BLaER1 (cell line): Measurements from ENCODE around the gene FAM229A.
"Not testable (repeated sequence)": the region's sequence is repeated elsewhere in the genome, so short reads cannot be mapped to it uniquely, and the experiment has no call there.

ENCODE experiments used
- H3K27ac ChIP-seq: shearing (Covaris generic); formaldehyde crosslinking; 2 replicates; pipeline ENCODE4 v1.8.1; 2022
- H3K27me3 ChIP-seq: shearing (Covaris generic); formaldehyde crosslinking; 2 replicates; pipeline ENCODE4 v1.8.1; 2022
- H3K36me3 ChIP-seq: shearing (Covaris generic); formaldehyde crosslinking; 2 replicates; pipeline ENCODE4 v1.8.1; 2022
- H3K4me1 ChIP-seq: shearing (Covaris generic); formaldehyde crosslinking; 2 replicates; pipeline ENCODE4 v1.8.1; 2022
- H3K4me2 ChIP-seq: shearing (Covaris generic); formaldehyde crosslinking; 2 replicates; pipeline ENCODE4 v1.8.1; 2022
- H3K4me3 ChIP-seq: shearing (Covaris generic); formaldehyde crosslinking; 2 replicates; pipeline ENCODE4 v1.8.1; 2022
- H3K9ac ChIP-seq: shearing (Covaris generic); formaldehyde crosslinking; 2 replicates; pipeline ENCODE4 v1.8.1; 2022
- H3K9me3 ChIP-seq: shearing (Covaris generic); formaldehyde crosslinking; 2 replicates; pipeline ENCODE4 v1.8.1; 2022
- H4K20me1 ChIP-seq: shearing (Covaris generic); formaldehyde crosslinking; 2 replicates; pipeline ENCODE4 v1.8.1; 2022
- Cebpa-rat ChIP-seq: shearing (Covaris generic); IDR thresholded peaks from 2 replicates; pipeline ENCODE4 v1.8.1; 2022

FAM229A gene, protein sequence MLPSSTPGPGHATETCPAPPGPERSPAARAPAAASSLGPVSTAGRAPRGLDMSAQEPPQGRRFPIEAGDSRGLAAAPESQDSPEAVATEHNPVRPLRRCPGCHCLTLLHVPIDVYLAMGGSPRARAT

DNA sequence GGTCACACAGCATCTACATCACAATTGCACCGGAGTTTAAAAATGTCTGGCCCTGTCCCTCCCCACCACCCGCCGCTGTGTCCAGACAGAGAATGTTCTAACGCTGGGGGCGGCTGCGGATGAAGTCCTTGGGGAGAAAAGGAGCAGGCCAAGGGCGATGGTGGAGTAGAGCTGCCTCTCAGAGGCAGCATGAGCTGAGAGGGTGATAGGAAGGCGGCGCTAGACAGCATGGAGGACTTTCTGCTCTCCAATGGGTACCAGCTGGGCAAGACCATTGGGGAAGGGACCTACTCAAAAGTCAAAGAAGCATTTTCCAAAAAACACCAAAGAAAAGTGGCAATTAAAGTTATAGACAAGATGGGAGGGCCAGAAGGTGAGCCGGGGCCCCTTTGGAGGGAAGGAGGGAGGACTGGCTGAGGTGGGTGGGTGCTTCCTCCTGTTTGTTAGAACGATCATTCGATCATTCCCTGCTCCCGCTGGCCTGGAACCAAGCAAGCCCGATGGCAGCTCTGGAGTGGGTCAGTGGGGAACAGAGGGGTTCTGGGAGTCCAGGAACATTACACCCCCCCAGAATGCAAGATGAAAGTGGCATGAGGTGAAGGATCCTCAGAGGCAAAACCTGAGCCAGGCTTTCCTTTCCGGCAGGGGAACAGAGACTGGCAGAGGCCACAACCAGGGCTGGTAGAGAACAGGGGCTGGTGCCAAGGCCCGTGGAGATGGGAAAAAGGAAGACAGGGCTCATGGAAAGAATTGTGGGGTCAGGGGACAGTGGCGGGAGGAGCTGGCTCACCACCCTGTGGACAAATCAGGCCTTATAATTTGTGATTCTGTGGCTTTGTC lies at the start of gene FAM229A, which contains the start of gene TSSK3:
TSS of gene FAM229A (minus strand) at position 12 of the 840 bp plus-strand sequence. CDS start 394 bp downstream, outside the sequence.
TSS of gene TSSK3 (plus strand) at position 66 of the 840 bp plus-strand sequence. CDS start at position 229, 163 bp downstream.
- peak within 1 kb of the TSS; percentile 53 for H3K4me3 ChIP-seq

DNA sequence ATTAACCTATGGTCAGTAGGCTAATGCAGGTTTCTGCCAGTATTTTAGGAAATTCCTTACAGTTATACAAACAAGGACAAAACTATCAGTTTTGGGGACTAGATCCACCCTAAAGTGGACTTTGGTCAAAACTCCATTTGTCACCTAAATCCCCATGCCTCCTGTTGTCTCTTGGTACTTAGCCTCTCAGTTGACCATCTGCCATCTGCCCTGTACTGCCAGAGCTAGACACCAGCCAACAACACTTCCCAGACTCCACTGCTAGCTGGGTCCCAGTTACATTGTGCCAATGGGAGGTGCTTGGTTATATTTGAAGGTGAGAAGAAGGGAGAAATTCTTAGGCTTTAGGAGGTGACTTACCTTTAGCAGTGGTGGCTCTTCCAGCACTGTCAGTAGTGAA lies 49.0 kb upstream of the FAM229A start:
- H3K4me1 ChIP-seq = no peaks in the 10 kb centered on the region
- no peaks in the 10 kb centered on the region for H3K27me3 ChIP-seq
- no peak overlapping the region for H3K4me3 ChIP-seq
- H4K20me1 ChIP-seq = no peaks in the 10 kb centered on the region
- TF ChIP-seq Cebpa-rat = no peak
- H3K27ac ChIP-seq = no peak overlapping the region
- H3K4me2 ChIP-seq = no peak overlapping the region
- no peak overlapping the region for H3K9ac ChIP-seq
- H3K9me3 ChIP-seq = peaks cover 22% of the 10 kb centered on the region
- no peaks in the 10 kb centered on the region for H3K36me3 ChIP-seq

More for the DNA sequence above, at the start of gene FAM229A, which contains the start of gene TSSK3:
- Histone ChIP-seq H3K27me3 (peaks cover 28% of the 10 kb centered on the region), H3K36me3 (peaks cover 50% of the 10 kb centered on the region), H3K9me3 (no peaks in the 10 kb centered on the region), H3K9ac (peak within 1 kb of the TSS; percentile 41; the same call in 1 of the 2 replicates), H3K4me2 (peak within 1 kb of the TSS; percentile 87), H4K20me1 (peaks cover 45% of the 10 kb centered on the region), H3K27ac (no peak within 1 kb of the TSS), H3K4me1 (peaks cover 53% of the 10 kb centered on the region)
- TF ChIP-seq Cebpa-rat = no peak

DNA sequence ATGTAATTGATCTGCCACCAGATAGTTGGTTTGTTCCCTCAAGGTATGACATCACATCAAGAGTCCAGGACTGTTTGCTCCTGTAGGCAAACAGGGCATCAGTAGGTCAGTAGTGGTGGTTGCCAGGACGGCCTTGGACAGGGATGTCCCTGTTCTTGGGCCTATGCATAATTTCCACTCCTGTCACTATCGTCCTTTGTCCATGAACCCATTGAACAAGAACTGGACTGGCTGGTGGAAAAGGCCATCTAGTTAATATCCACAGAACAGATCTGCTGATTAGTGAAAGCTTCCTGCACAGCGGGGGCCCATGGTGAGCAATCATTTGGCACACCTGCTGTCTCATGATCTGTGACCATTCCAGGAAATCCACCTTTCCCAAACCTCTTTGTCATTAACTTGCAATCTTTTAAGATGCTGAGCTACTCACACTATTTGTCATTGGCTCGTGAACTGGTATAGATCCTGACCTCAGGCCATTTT lies 44.4 kb upstream of the FAM229A start:
- Histone ChIP-seq H3K36me3 (no peaks in the 10 kb centered on the region), H3K4me1 (no peaks in the 10 kb centered on the region), H4K20me1 (no peaks in the 10 kb centered on the region), H3K27me3 (no peaks in the 10 kb centered on the region), H3K9me3 (no peaks in the 10 kb centered on the region), H3K27ac (no peak overlapping the region), H3K4me2 (no peak overlapping the region), H3K4me3 (no peak overlapping the region), H3K9ac (no peak overlapping the region)
- no peak for TF ChIP-seq Cebpa-rat

DNA sequence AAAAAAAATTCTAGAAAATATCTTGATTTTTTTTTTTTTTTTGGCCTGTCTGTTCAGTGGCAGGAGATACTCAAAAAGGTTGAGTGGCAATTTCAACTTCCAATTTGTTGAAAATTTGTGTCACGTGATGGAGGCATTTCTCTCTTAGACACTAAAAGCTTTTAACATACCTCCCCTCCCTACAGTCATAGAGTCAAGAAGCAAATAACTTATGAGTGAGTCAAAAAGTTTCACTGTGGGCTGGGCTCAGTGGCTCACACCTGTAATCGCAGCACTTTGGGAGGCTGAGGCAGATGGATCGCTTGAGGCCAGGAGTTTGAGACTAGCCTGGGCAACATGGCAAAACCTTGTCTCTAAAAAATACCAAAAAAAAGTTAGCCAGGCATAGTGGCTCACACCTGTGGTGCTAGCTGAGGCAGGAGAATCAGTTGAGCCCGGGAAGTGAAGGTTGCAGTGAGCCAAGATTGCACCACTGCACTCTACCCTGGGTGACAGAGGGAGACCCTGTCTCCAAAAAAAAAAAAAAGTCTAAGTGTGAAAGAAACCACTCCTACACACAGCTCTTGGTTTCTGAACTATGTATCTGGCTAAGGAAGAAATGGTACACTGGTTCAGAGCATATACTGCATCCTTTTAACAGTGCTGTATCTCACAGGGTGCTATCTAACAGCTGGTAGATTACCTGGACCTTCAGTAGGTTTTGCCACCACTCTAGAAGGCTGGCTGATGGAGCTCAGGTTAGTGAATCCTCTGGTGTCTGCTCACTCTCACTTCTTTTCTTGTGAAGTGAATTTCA lies 43.6 kb upstream of the FAM229A start:
- Histone ChIP-seq H3K27ac (no peak overlapping the region), H3K9me3 (no peaks in the 10 kb centered on the region), H4K20me1 (no peaks in the 10 kb centered on the region), H3K36me3 (no peaks in the 10 kb centered on the region), H3K9ac (no peak overlapping the region), H3K4me3 (no peak overlapping the region), H3K4me1 (peaks cover 3% of the 10 kb centered on the region; the same call in 1 of the 2 replicates), H3K4me2 (no peak overlapping the region), H3K27me3 (no peaks in the 10 kb centered on the region)
- no peak for TF ChIP-seq Cebpa-rat

DNA sequence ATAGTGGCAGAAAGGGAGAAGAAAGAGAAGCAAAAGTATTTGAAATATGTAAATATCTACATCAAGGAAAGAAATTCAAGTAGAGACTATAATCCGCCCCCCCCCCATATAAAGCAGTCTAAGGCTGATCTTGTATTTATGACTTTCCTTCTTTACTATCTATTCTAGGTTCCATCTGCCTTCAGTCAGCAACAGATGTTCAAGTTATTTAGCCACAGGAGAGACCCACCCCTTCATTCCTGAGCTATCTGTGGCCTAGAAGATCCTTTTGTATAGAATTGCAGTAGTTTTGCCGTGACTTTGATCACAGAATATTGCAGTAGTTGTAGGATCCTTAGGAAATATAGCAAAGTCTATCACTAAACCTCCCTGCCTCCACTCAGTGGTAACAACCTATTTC lies 42.7 kb upstream of the FAM229A start:
- Histone ChIP-seq H3K9ac (no peak overlapping the region), H3K4me1 (peaks cover 3% of the 10 kb centered on the region; the same call in 1 of the 2 replicates), H3K4me2 (no peak overlapping the region), H3K9me3 (no peaks in the 10 kb centered on the region), H3K36me3 (no peaks in the 10 kb centered on the region), H4K20me1 (no peaks in the 10 kb centered on the region), H3K4me3 (no peak overlapping the region), H3K27ac (no peak overlapping the region), H3K27me3 (no peaks in the 10 kb centered on the region)
- no peak for TF ChIP-seq Cebpa-rat

DNA sequence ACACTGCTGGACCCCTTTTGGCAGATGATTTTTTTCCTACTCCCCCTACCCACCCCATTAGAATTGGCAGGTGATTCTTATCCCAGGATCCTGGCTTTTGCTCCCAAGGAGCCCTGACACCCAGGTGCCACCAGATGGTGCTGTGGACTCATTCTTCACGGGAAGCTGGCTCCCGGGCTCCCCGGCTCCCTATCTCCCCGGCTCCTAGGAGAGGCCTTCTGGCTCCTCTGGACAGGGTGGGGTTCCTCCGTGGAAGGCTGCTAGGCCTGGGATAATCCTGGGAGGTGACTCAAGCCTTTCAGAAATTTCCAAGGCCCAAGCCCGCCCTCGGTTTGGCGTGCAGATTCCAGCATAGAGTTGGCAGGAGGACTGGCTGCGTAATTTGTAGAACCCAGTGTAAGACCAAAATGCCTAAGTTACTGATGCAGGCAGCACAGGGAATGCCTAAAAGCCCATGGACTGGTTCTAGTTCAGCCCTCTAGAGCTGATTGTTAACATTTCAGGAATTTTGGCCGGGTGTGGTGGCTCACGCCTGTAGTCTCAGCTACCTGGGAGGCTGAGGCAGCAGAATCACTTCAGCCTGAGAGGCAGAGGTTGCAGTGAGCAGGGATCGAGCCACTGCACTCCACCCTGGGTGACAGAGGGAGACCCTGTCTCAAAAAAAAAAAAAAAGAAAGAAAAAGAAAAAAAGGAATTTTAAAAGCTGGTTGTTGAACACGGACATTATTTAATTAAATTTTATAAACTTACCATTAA lies 38.8 kb upstream of the FAM229A start:
- Histone ChIP-seq H3K4me2 (peak overlapping the region; percentile 36), H3K36me3 (no peaks in the 10 kb centered on the region), H3K27ac (no peak overlapping the region), H4K20me1 (no peaks in the 10 kb centered on the region), H3K4me3 (no peak overlapping the region), H3K4me1 (peaks cover 3% of the 10 kb centered on the region; the same call in 1 of the 2 replicates), H3K9me3 (no peaks in the 10 kb centered on the region), H3K27me3 (no peaks in the 10 kb centered on the region), H3K9ac (no peak overlapping the region)
- no peak for TF ChIP-seq Cebpa-rat

DNA sequence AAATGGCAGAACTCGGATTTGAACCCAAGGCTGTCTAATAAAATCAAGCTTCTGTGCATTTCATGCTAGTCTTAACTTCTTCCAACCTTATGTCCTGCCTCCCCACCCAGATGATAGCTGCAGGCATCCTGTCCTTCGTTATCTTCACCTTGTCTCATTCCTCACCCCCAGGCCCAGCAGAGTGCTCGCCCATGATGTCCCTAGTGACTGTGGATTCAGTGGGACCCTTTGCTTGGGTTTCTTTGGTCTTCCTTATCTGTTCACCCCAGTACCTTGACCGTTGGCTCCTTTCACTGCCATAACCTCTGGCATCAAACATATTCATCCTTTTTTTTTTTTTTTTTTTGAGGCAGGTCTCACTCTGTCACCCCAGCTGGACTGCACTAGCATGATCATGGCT lies 37.6 kb upstream of the FAM229A start:
- no peaks in the 10 kb centered on the region for H3K36me3 ChIP-seq
- no peaks in the 10 kb centered on the region for H4K20me1 ChIP-seq
- H3K9me3 ChIP-seq = no peaks in the 10 kb centered on the region
- H3K4me1 ChIP-seq = peaks cover 14% of the 10 kb centered on the region
- no peak overlapping the region for H3K4me2 ChIP-seq
- H3K27me3 ChIP-seq = no peaks in the 10 kb centered on the region
- no peak overlapping the region for H3K27ac ChIP-seq
- no peak overlapping the region for H3K4me3 ChIP-seq
- TF ChIP-seq Cebpa-rat = no peak
- no peak overlapping the region for H3K9ac ChIP-seq

DNA sequence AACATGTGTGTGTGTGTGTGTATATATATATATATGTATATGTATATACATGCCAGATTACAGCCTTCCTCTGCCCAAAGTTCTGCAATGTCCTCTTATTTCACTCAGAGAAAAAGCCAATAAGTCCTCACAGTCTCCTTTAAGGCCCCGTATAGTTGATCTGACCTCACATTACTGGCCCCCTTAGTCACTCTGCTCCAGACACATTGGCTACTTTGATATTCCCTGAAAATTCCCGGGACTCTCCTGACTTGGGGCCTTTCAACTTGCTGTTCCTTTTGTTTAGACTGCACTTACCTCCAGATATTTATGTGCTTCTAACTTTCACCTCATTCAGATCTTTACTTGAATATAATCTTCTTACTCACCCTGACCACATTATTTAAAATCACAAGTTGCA lies 36.1 kb upstream of the FAM229A start:
- peaks cover 7% of the 10 kb centered on the region; the same call in 1 of the 2 replicates for H4K20me1 ChIP-seq
- no peak overlapping the region for H3K4me2 ChIP-seq
- H3K9ac ChIP-seq = no peak overlapping the region
- H3K9me3 ChIP-seq = no peaks in the 10 kb centered on the region
- no peaks in the 10 kb centered on the region for H3K27me3 ChIP-seq
- H3K4me1 ChIP-seq = peaks cover 18% of the 10 kb centered on the region
- no peak overlapping the region for H3K4me3 ChIP-seq
- TF ChIP-seq Cebpa-rat = no peak
- no peak overlapping the region for H3K27ac ChIP-seq
- H3K36me3 ChIP-seq = no peaks in the 10 kb centered on the region

DNA sequence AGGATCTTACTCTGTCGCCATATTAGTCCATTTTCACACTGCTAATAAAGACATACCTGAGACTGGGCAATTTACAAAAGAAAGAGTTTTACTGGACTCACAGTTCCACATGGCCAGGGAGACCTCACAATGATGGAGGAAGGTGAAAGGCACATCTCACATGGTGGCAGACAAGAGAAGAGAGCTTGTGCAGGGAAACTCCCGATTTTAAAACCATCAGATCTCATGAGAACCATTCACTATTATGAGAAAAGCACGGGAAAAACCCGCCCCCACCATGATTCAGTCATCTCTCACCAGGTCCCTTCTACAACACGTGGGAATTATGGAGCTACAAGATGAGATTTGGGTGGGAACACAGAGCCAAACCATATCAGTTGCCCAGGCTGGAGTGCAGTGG lies 34.2 kb upstream of the FAM229A start:
- H3K9ac ChIP-seq, H3K9me3 ChIP-seq, H3K27ac ChIP-seq, H3K4me2 ChIP-seq, H3K27me3 ChIP-seq, H3K4me3 ChIP-seq: not testable (repeated sequence)
- Histone ChIP-seq H3K36me3 (peaks cover 13% of the 10 kb centered on the region), H4K20me1 (peaks cover 26% of the 10 kb centered on the region), H3K4me1 (peaks cover 31% of the 10 kb centered on the region)
